Dendritic cell treated with granulocyte-macrophage colony-stimulating factor and Interleukin-4, amounts not matched to agents 40 ng/mL and 50 ng/mL, for 4 days (primary cell): ENCODE results near the gene ZNF414.

Source experiments
- H3K27ac Mint-ChIP-seq: one replicate; pipeline ENCODE4 v1.8.0; 2022; ENCODE audit warnings: mild to moderate bottlenecking, mixed read lengths
- H3K27me3 Mint-ChIP-seq: one replicate; pipeline ENCODE4 v1.8.0; 2022; ENCODE audit warnings: mild to moderate bottlenecking, mixed read lengths
- H3K36me3 Mint-ChIP-seq: one replicate; pipeline ENCODE4 v1.8.0; 2022; ENCODE audit warnings: low read depth, mixed read lengths
- H3K4me1 Mint-ChIP-seq: one replicate; pipeline ENCODE4 v1.8.0; 2022; ENCODE audit warnings: low read depth, mixed read lengths
- H3K4me3 Mint-ChIP-seq: one replicate; pipeline ENCODE4 v1.8.0; 2022; ENCODE audit warnings: mild to moderate bottlenecking, moderate library complexity, mixed read lengths
- H3K9me3 Mint-ChIP-seq: one replicate; pipeline ENCODE4 v1.8.0; 2022; ENCODE audit warnings: mixed read lengths
- intact Hi-C: fragments of 100-400 bp; cut with micrococcal nuclease; formaldehyde crosslinking; loops from one replicate; pipeline ENCODE4 v1.15.0; 2022

The ZNF414 gene

DNA sequence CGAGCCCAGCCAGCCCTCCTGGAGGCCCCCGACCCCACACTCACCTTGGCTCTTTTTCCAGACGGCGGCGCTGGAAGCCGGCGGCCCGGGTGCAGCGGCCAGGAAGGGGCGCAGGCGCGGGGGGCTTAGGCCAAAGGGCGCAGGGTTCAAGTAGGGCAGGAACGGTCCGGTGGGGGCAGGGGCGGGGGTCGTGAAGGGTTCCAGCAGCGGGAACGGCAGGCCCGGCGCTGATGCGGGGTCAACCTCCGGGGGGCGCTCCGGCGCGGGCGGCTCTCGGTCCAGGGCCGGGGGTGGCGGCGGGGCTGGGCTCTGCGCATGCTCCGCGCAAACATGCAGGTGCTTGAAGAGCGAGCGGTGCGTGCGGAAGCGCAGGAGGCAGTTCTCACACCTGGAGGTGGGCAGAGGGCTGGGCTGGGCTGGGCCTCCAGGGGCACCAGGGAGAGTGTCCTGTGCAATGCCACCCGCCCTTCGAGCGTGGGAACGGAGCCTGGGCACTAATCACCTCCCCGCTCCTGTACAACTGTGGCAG is 2.3 kb downstream of the ZNF414 start:
- intact Hi-C loops, result no loop called here
- H3K4me1 Mint-ChIP-seq, result peaks cover 45% of the 10 kb centered on the region

DNA sequence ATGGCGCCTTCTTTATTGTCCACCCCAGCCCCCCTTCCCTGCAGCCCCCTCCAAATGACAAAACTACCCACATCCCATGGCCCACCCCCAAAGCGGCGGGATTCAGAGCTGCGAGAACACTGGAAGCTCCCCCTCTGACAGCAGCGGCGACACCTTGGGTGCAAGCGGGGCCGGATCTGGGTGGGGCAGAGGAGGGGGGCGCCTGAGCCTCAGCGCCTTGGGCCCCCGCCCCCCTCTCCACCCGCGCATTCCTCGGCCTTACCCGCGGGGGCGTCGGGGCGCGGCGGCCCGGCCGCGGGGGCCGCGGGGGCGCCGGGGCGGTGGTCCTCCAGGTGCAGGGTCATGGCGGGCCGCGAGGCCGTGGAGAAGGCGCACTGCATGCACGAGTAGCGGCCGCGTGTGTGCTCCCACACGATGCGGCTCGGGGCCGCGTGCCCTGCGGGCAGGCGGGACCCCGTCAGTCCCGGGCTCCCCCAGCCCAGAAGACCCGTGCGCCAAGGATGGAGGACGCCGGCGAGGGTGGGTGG is 3.3 kb downstream of the ZNF414 start:
- intact Hi-C loops, result no loop called here

More for the DNA sequence above, 2.3 kb downstream of the ZNF414 start:
- Mint-ChIP-seq H3K27ac (no peak overlapping the region), H3K27me3 (no peaks in the 10 kb centered on the region), H3K36me3 (peaks cover 41% of the 10 kb centered on the region), H3K9me3 (no peaks in the 10 kb centered on the region), H3K4me3 (no peak overlapping the region)

DNA sequence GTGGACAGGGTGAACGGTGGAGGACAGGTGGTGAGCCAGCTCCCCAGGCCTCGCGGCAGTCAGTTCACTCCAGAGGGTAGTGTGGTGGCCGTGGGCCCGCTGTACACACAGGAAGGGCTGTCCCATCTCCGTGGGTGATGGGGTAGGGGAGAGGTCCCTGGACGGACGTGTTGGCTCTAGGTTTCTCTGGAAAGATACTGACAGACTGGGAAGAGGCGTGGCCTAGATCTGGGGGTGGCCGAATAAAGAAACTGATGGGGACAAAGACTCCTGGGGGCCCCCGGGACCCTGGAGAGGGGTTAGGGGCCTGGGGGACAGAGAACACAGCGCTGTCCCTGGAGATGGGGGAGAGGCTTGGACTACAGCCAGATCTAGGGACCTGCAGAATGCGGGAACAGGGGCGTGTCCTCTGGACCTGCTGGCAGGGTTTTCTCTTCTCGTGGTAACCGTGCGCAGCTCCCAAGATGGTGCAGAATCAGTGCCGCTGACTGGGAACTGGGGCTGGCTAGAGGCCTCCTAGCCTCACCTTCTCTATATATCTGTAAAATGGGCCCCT is 7.5 kb downstream of the ZNF414 start:
- H3K27me3 Mint-ChIP-seq, result no peaks in the 10 kb centered on the region
- H3K36me3 Mint-ChIP-seq, result peaks cover 32% of the 10 kb centered on the region
- peaks cover 63% of the 10 kb centered on the region for H3K4me1 Mint-ChIP-seq
- H3K9me3 Mint-ChIP-seq, result no peaks in the 10 kb centered on the region
- peak overlapping the region; percentile 90 for H3K4me3 Mint-ChIP-seq
- intact Hi-C loops, result loop anchor here (2.0 to 10.0 kb wide), 3 partner anchors 62 to 152 kb away; partner anchors contain the start of genes HNRNPM and MARCHF2
- peak overlapping the region; percentile 90 for H3K27ac Mint-ChIP-seq

More for the DNA sequence above, 3.3 kb downstream of the ZNF414 start:
- Mint-ChIP-seq H3K4me1 (peaks cover 53% of the 10 kb centered on the region), H3K27me3 (no peaks in the 10 kb centered on the region), H3K36me3 (peaks cover 45% of the 10 kb centered on the region), H3K9me3 (no peaks in the 10 kb centered on the region), H3K4me3 (no peak overlapping the region), H3K27ac (no peak overlapping the region)

DNA sequence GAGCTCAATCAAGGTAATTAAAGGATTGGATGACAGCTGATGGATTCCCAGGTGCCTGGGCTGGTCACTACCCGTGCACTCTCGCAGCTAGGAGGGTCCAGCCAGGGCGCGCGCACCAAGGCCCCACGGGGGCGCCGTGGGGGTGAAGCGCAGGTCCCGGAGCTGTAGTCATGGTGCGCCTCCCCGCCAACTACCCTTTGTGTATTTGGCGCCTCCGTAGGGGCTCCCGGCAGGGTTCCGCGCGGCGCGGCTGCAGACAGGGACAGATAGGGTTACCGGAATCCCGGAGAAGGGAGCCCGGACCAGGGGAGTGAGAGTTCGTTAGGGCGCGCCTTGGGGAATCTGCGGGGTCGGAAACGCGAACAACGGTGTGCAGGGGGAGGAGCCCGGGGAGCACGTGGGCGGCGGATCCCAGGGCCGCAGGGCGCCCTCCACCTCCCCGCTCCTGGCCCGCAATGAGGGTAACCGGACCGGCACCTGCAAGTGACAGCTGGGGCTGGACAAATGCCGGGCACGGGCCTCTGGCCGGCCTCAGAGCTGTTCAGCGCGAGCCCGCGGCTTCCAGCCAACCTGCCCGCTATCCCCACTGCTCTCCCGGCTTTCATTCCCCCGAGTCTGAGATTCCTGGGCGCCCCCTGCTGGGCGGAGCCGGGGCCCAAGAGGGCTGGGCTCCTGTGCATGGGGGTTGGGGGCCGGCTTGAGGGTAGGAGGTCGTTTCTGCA is 8.1 kb downstream of the ZNF414 start:
- Mint-ChIP-seq H3K36me3 (peaks cover 26% of the 10 kb centered on the region), H3K4me1 (peaks cover 68% of the 10 kb centered on the region), H3K27ac (peak overlapping the region; percentile 90), H3K4me3 (peak overlapping the region; percentile 90), H3K9me3 (no peaks in the 10 kb centered on the region), H3K27me3 (no peaks in the 10 kb centered on the region)
- intact Hi-C loops, result loop anchor here (2.0 to 10.0 kb wide), 3 partner anchors 61 to 151 kb away; partner anchors contain the start of genes HNRNPM and MARCHF2

DNA sequence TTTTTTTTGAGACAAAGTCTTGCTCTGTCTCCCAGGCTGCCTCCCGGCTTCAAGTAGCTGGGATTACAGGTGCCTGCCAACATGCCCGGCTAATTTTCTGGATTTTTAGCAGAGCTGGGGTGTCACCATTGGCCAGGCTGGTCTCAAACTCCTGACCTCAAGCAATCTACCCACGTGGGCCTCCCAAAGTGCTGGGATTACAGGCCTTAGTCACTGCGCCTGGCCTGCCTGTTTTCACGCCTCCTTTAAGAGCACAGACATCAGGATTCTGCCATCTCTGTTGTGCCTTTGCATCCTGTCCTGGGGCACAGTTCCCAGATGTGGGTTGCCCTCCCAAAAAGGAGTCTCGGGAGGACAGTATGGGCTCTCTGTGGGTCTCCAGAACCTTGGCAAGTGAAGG is 9.0 kb downstream of the ZNF414 start:
- no peaks in the 10 kb centered on the region for H3K9me3 Mint-ChIP-seq
- H3K27ac Mint-ChIP-seq, result peak overlapping the region; percentile 90

DNA sequence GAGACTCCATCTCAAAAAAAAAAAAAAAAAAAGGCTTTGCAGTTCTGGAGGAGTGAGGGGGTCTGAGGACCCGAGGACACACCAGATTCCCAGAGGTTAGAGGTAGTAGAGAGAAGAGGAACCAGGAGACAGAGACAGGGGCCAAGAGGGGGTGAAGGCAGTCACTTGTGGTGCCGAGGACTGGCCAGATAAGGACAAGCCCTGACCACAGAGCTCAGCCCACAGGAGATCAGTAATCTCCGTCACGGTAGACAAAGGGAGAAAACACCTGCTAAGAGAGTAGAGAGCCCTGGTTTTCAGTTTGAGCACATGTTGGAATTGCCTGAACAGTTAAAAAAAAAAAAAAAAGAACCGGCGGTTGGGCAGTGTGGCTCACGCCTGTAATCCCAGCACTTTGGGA is 9.8 kb downstream of the ZNF414 start:
- H3K4me3 Mint-ChIP-seq, result peak overlapping the region; percentile 28
- H3K27me3 Mint-ChIP-seq, result no peaks in the 10 kb centered on the region
- H3K27ac Mint-ChIP-seq, result peak overlapping the region; percentile 90
- peaks cover 85% of the 10 kb centered on the region for H3K4me1 Mint-ChIP-seq
- intact Hi-C loops, result loop anchor here (10.0 kb wide), 2 partner anchors 89 to 149 kb away; partner anchors contain the start of gene MARCHF2
- peaks cover 23% of the 10 kb centered on the region for H3K36me3 Mint-ChIP-seq
- no peaks in the 10 kb centered on the region for H3K9me3 Mint-ChIP-seq

More for the DNA sequence above, 9.0 kb downstream of the ZNF414 start:
- Mint-ChIP-seq H3K4me1 (peaks cover 77% of the 10 kb centered on the region), H3K27me3 (no peaks in the 10 kb centered on the region), H3K4me3 (peak overlapping the region; percentile 50), H3K36me3 (peaks cover 19% of the 10 kb centered on the region)
- intact Hi-C loops, result loop anchor here (10.0 kb wide), 2 partner anchors 90 to 150 kb away; partner anchors contain the start of gene MARCHF2

DNA sequence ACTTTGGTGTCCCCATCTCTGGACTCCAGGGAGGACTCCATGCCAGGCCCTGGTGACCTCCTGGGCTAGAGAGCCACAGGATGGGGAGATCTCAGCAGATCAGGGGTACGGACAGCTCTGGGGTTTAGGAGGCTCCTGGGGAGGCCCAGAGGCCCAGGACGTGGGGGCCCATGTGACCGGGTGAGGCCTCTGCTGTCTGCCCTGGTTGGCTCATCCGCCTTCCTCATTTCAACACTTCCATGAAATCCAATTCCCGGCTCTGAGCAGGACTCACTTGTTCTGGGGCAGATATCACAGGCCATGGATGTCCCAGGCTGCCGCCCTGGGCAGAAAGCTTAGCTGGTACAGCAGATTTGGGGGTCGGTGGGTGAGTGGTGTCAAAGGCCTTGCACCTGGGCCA is 10.5 kb downstream of the ZNF414 start:
- Mint-ChIP-seq H3K4me3 (peak overlapping the region; percentile 79), H3K27ac (peak overlapping the region; percentile 90), H3K4me1 (peaks cover 88% of the 10 kb centered on the region), H3K9me3 (no peaks in the 10 kb centered on the region), H3K36me3 (peaks cover 27% of the 10 kb centered on the region), H3K27me3 (no peaks in the 10 kb centered on the region)
- intact Hi-C loops, result loop anchor here (10.0 kb wide), 2 partner anchors 89 to 149 kb away; partner anchors contain the start of gene MARCHF2

DNA sequence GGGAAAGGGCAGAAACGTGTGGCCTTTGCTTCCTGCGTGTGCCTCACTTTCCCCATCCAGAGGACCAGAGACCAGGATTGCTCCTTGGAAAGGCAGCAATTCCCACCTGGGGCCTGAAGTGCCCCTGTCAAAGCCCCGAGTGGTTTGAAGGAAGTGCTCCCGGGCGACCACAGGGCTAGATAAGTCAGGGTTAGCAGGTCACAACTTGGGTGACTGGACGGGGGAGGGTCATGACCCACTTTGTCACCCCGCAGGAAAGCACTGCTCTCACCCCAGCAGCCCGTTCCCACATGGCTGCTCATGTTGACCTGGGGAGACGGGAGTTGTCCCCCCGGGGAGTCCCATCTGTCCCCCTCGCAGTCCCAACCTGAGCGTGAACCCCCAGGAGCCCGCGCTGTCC is 12.0 kb downstream of the ZNF414 start:
- intact Hi-C loops, result loop anchor here (10.0 kb wide), 2 partner anchors 87 to 147 kb away; partner anchors contain the start of gene MARCHF2

DNA sequence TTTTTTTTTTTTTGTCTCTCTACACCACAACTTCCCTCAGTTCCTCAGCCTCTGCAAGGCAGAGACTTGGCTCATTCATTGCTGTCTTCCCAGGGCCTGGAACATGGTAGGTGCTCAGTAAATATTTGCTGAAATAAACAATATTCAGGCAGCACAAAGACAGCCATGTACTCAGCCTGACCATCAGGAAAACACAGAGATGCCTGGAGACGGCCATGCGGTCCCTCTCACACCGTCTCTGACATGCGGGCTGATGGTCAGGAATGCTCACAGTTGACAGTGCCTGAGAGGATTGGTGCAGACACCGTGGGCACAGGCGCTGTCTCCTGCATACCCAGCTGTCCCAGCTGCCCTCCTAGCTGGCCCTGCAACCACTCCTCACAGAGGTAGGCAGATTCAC is 12.5 kb downstream of the ZNF414 start:
- H3K4me3 Mint-ChIP-seq, result peak overlapping the region; percentile 79
- no peaks in the 10 kb centered on the region for H3K27me3 Mint-ChIP-seq
- H3K36me3 Mint-ChIP-seq, result peaks cover 39% of the 10 kb centered on the region
- no peaks in the 10 kb centered on the region for H3K9me3 Mint-ChIP-seq
- H3K4me1 Mint-ChIP-seq, result peaks cover 92% of the 10 kb centered on the region
- intact Hi-C loops, result loop anchor here (10.0 kb wide), 2 partner anchors 87 to 147 kb away; partner anchors contain the start of gene MARCHF2
- peak overlapping the region; percentile 90 for H3K27ac Mint-ChIP-seq

More for the DNA sequence above, 12.0 kb downstream of the ZNF414 start:
- Mint-ChIP-seq H3K27ac (peak overlapping the region; percentile 90), H3K36me3 (peaks cover 34% of the 10 kb centered on the region), H3K9me3 (no peaks in the 10 kb centered on the region), H3K4me1 (peaks cover 91% of the 10 kb centered on the region), H3K27me3 (no peaks in the 10 kb centered on the region), H3K4me3 (peak overlapping the region; percentile 79)

DNA sequence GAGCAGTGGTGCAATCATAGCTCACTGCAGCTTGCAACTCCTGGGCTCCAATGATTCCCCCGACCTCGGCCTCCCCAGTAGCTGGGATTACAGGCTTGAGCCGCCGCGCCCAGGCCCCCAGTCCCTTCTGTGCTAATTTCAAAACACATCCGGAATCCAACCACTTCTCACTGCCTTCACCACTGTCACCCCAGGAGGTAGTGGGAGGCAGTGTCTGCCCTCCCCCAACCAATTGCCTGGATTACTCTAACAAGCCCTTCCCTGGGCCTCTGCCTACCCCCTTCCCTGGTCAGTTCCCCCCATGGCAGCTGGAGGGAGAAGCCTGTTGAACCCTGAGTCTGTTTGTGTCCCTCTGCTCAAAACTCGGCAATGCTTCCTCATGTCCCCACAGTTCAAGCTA is 13.8 kb downstream of the ZNF414 start:
- no peaks in the 10 kb centered on the region for H3K27me3 Mint-ChIP-seq
- no peaks in the 10 kb centered on the region for H3K9me3 Mint-ChIP-seq
- peak overlapping the region; percentile 74 for H3K4me3 Mint-ChIP-seq
- peaks cover 91% of the 10 kb centered on the region for H3K4me1 Mint-ChIP-seq
- peaks cover 46% of the 10 kb centered on the region for H3K36me3 Mint-ChIP-seq
- peak overlapping the region; percentile 90 for H3K27ac Mint-ChIP-seq
- intact Hi-C loops, result loop anchor here (10.0 kb wide), 2 partner anchors 85 to 145 kb away; partner anchors contain the start of gene MARCHF2

DNA sequence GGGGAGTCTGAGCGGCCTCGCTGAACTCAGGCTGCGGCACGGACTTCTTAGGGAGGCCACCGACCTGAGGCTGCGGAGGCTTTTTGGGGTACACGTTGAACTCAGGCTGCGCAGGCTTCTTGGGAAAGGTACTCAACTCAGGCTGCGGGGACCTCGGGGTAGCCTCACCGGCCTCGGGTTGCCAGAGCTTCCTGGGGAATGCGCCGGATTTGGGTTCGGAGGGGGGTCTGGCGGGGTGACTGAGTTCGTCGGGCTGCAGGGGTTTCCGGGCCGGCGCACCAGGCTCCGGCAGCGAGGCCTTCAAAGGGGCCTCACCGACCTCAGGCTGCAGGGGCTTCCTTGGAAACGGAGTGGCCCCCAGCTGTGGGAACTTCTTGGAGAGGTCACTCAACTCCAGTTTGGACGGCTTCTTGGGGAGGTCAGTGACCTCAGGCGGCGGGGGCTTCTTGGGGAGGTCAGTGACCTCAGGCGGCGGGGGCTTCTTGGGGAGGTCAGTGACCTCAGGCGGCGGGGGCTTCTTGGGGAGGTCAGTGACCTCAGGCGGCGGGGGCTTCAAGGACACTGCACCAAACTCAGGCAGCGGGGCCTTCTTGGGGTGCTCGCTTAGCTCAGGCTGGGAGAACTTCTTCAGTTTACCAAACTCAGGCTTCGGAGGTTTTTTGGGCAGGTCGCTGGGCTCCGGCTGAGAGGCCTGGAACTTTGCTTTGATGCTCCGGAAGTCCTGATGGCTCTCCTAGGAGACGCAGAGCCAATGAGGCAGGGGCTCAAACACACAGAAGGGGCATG is 14.7 kb downstream of the ZNF414 start:
- H3K27me3 Mint-ChIP-seq, result no peaks in the 10 kb centered on the region
- peak overlapping the region; percentile 90 for H3K27ac Mint-ChIP-seq
- no peaks in the 10 kb centered on the region for H3K9me3 Mint-ChIP-seq
- peaks cover 56% of the 10 kb centered on the region for H3K36me3 Mint-ChIP-seq
- intact Hi-C loops, result no loop called here
- H3K4me3 Mint-ChIP-seq, result peak overlapping the region; percentile 26
- H3K4me1 Mint-ChIP-seq, result peaks cover 90% of the 10 kb centered on the region

DNA sequence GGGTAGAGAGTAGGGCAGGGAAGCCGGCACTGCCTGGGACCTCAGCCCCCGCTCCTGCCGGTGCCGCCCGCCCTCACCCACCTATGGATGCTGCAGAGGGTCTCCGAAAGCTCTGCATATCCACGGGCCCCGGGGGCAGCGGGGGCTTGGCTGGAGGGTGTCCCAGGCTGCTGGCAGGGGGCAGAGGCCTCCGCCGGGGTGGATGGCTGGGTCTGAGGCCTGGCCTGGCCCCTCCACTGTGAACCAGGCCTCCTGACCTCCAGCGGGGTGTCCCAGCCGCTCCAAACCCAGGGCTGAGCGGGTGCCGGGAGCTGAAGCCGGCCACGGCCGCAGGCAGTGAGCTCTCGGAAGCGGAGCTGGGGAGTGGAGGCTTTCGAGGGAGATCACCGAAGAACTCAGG is 15.7 kb downstream of the ZNF414 start:
- Mint-ChIP-seq H3K27ac (peak overlapping the region; percentile 90), H3K9me3 (no peaks in the 10 kb centered on the region), H3K4me3 (no peak overlapping the region), H3K4me1 (peaks cover 86% of the 10 kb centered on the region), H3K27me3 (no peaks in the 10 kb centered on the region), H3K36me3 (peaks cover 65% of the 10 kb centered on the region)
- intact Hi-C loops, result no loop called here

DNA sequence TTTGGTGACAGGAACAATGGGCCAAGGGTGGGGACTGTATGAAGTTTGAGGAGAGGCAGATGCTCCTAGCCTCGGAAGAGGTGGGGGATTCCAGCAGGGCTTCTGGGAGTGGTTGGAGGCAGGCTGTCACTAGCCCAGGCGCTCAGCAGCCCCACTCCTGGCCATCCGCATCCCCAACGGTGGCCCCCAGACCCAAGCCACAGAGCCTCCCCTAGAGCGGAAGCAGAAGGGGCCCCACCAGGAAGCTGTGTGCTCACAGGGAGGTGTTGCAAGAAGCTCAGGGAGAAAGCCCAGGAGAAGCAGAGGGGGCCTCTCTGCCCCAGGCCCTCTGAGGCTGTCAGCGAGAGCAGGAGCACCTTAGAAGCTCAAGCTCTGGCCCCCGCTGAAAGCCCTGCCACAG is 19.8 kb downstream of the ZNF414 start:
- no peaks in the 10 kb centered on the region for H3K27me3 Mint-ChIP-seq
- peaks cover 98% of the 10 kb centered on the region for H3K36me3 Mint-ChIP-seq
- H3K4me3 Mint-ChIP-seq, result no peak overlapping the region
- peaks cover 77% of the 10 kb centered on the region for H3K4me1 Mint-ChIP-seq
- H3K27ac Mint-ChIP-seq, result peak overlapping the region; percentile 37
- H3K9me3 Mint-ChIP-seq, result no peaks in the 10 kb centered on the region
- intact Hi-C loops, result no loop called here
